GM10266 (cell line): Measurements from ENCODE around the gene TRAP1.
"Not testable (repeated sequence)": the region's sequence is repeated elsewhere in the genome, so short reads cannot be mapped to it uniquely, and the experiment has no call there.

Source experiments
- DNase-seq: peaks from one replicate; pipeline ENCODE4 v3.0.0; 2012; ENCODE audit errors: extremely low spot score
- CTCF ChIP-seq: IDR thresholded peaks from 2 replicates; pipeline ENCODE4 v1.5.1; 2012; ENCODE audit warnings: mild to moderate bottlenecking, low read depth; ENCODE audit not compliant: control insufficient read depth, insufficient read depth; ENCODE audit errors: missing control alignments

The TRAP1 gene

GRCh38 chr16:3623642-3624041 is 93.7 kb downstream of the TRAP1 start:
- no peak for DNase-seq
- no peak for TF ChIP-seq CTCF

GRCh38 chr16:3618769-3619141 is 98.6 kb downstream of the TRAP1 start:
- TF ChIP-seq CTCF = no peak
- DNase-seq = no peak

- no peak for TF ChIP-seq CTCF
- no peak for DNase-seq
These were observed 104.5 kb downstream of the TRAP1 start for GRCh38 chr16:3612510-3613466.

GRCh38 chr16:3611146-3611975 is 106.0 kb downstream of the TRAP1 start, which contains the start of gene SLX4:
Gene SLX4 (minus strand): TSS chr16:3611606. CDS start chr16:3608964, 2,642 bp downstream.
- no peak for TF ChIP-seq CTCF

GRCh38 chr16:3610698-3611145 is 106.6 kb downstream of the TRAP1 start:
- TF ChIP-seq CTCF = no peak
- DNase-seq = peak; percentile 40

More at GRCh38 chr16:3611146-3611975, 106.0 kb downstream of the TRAP1 start, which contains the start of gene SLX4:
- DNase-seq = peak; percentile 99

GRCh38 chr16:3609895-3610697 is 107.2 kb downstream of the TRAP1 start:
- no peak for TF ChIP-seq CTCF
- no peak for DNase-seq

- DNase-seq = not testable (repeated sequence)
These were observed 108.3 kb downstream of the TRAP1 start for GRCh38 chr16:3608976-3609375.
